Panc1 (cell line): ENCODE data around the gene GALR1.

Experiments used
- POLR2AphosphoS5 ChIP-seq: IDR thresholded peaks from 2 replicates; pipeline ENCODE4 v1.6.1; 2012; ENCODE audit warnings: mild to moderate bottlenecking, low read depth, low read length, moderate library complexity
- TF ChIP-seq, protein P1 (sequence below): fragments of 450-650 bp; IDR thresholded peaks from 2 replicates; pipeline ENCODE4 v1.5.1; 2017; ENCODE audit warnings: mild to moderate bottlenecking
- TF ChIP-seq, protein P2 (sequence below), 2 experiments: IDR thresholded peaks; 2 replicates each; pipeline ENCODE4 v1.6.1; 2011 to 2012; ENCODE audit warnings: low read depth in 2 of 2, control low read depth in 1 of 2, low read length in 1 of 2, mild to moderate bottlenecking in 1 of 2, moderate library complexity in 1 of 2; ENCODE audit not compliant: insufficient read depth in 1 of 2

DNA sequence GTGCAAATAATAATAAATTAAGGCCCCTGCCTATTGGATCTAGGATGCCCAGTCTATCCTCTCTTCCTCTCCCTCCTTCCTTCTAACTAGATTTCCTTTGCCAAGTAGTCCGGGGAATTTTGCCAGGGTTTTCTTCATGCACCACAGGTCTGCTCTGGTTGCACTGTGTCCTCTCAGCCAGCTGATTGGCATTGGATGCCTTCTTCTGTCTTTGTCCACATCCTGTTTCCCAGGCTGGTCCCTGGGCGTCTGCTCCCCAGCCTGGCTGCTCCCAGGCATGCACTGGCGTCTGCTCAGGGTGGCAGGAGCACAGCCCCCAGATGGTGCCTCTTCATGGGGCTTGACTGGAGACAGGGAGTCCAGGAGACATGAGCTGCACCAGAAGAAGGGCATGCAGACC lies 66.4 kb downstream of the GALR1 start:
- no peak for TF ChIP-seq POLR2AphosphoS5
- TF ChIP-seq, protein P1, sequence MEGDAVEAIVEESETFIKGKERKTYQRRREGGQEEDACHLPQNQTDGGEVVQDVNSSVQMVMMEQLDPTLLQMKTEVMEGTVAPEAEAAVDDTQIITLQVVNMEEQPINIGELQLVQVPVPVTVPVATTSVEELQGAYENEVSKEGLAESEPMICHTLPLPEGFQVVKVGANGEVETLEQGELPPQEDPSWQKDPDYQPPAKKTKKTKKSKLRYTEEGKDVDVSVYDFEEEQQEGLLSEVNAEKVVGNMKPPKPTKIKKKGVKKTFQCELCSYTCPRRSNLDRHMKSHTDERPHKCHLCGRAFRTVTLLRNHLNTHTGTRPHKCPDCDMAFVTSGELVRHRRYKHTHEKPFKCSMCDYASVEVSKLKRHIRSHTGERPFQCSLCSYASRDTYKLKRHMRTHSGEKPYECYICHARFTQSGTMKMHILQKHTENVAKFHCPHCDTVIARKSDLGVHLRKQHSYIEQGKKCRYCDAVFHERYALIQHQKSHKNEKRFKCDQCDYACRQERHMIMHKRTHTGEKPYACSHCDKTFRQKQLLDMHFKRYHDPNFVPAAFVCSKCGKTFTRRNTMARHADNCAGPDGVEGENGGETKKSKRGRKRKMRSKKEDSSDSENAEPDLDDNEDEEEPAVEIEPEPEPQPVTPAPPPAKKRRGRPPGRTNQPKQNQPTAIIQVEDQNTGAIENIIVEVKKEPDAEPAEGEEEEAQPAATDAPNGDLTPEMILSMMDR: no peak
- TF ChIP-seq, protein P2, sequence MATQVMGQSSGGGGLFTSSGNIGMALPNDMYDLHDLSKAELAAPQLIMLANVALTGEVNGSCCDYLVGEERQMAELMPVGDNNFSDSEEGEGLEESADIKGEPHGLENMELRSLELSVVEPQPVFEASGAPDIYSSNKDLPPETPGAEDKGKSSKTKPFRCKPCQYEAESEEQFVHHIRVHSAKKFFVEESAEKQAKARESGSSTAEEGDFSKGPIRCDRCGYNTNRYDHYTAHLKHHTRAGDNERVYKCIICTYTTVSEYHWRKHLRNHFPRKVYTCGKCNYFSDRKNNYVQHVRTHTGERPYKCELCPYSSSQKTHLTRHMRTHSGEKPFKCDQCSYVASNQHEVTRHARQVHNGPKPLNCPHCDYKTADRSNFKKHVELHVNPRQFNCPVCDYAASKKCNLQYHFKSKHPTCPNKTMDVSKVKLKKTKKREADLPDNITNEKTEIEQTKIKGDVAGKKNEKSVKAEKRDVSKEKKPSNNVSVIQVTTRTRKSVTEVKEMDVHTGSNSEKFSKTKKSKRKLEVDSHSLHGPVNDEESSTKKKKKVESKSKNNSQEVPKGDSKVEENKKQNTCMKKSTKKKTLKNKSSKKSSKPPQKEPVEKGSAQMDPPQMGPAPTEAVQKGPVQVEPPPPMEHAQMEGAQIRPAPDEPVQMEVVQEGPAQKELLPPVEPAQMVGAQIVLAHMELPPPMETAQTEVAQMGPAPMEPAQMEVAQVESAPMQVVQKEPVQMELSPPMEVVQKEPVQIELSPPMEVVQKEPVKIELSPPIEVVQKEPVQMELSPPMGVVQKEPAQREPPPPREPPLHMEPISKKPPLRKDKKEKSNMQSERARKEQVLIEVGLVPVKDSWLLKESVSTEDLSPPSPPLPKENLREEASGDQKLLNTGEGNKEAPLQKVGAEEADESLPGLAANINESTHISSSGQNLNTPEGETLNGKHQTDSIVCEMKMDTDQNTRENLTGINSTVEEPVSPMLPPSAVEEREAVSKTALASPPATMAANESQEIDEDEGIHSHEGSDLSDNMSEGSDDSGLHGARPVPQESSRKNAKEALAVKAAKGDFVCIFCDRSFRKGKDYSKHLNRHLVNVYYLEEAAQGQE (IDR thresholded peaks at IDR 0.05; ENCODE audit: insufficient read depth in 1 of 2, low read depth in 2 of 2, low read length in 1 of 2): no peak
